ENCODE results near the gene GLI3.

Gene GLI3

GRCh38 chr7:41912426-41912825, 324.6 kb downstream of the GLI3 start:
- DNase-seq = no peak

- no peak for DNase-seq
Observed at GRCh38 chr7:41911792-41912191, 325.2 kb downstream of the GLI3 start.

Measured in stimulated activated CD4-positive, alpha-beta T cell treated with anti-CD3 and anti-CD28 coated beads, Interleukin-4, amount 100 ng/mL, for 24 hours (primary cell).